Lower leg skin (tissue), 4 donors: Measurements from ENCODE around the gene CHPF2. TPM values are rescaled to one million over a fixed set of nuclear protein-coding genes. Genes with fewer than 3 reads are reported as not detected.

ENCODE experiments used
- DNase-seq, 2 donors: peaks; one replicate each; pipeline ENCODE4 v3.0.0-alpha.2; 2019; ENCODE audit warnings: low spot score in 2 of 2
- H3K4me3 ChIP-seq: fragments of 200-600 bp; sonication (generic); 2 replicates; pipeline ENCODE4 v1.5.1; 2017; ENCODE audit warnings: mild to moderate bottlenecking, low read depth; ENCODE audit not compliant: poor library complexity, severe bottlenecking
- CTCF ChIP-seq, 3 donors: fragments of 450-650 bp; IDR thresholded peaks; one replicate each; pipeline ENCODE4 v1.5.1; 2016; ENCODE audit warnings: antibody characterized with exemption in 3 of 3, mild to moderate bottlenecking in 3 of 3, moderate library complexity in 2 of 3
- POLR2A ChIP-seq, 2 donors: fragments of 450-650 bp; IDR thresholded peaks; one replicate each; pipeline ENCODE4 v1.6.1; 2016 to 2017; ENCODE audit warnings: antibody characterized with exemption in 2 of 2, mild to moderate bottlenecking in 1 of 2, moderate library complexity in 1 of 2
- WGBS, 2 donors: methylation state at CpG; one replicate each; pipeline ENCODE4 v1.1.5; 2018; 5-methylcytosine and 5-hydroxymethylcytosine counted together
- intact Hi-C: fragments of 100-400 bp; cut with DNase I; formaldehyde crosslinking; loops from one replicate; pipeline ENCODE4 v1.15.0; 2023; ENCODE audit warnings: low total_unique reads
- total RNA-seq, 4 donors: library from RNA; depleted of rRNA; stranded (reverse); fragments of >200 nt; gene quantifications; one replicate each; pipeline ENCODE4 v1.1.0, GENCODE V29; 2016

Gene CHPF2
- total RNA-seq, 4 donors from 2014 or later, result 15.4 to 32.2 (median 26.7) TPM

- H3K4me3 ChIP-seq, result no peak overlapping the region
- no peak for DNase-seq
- intact Hi-C loops, result no loop called here
- TF ChIP-seq CTCF (IDR thresholded peaks at IDR 0.05) (no peak), POLR2A (IDR thresholded peaks at IDR 0.05) (no peak)
- 94 to 96% methylated on average over 9 of the region's 9 CpGs for WGBS, 2 donors
These were observed 29.4 kb upstream of the CHPF2 start for GRCh38 chr7:151202836-151203235.

- WGBS, 2 donors, result 75 to 76% methylated on average over 19 to 39 of the region's 48 CpGs
- TF ChIP-seq POLR2A (IDR thresholded peaks at IDR 0.05) (no peak), CTCF (IDR thresholded peaks at IDR 0.05) (no peak)
These were observed 27.8 kb upstream of the CHPF2 start for GRCh38 chr7:151204383-151205032.

GRCh38 chr7:151205730-151206129, 26.6 kb upstream of the CHPF2 start:
- intact Hi-C loops, result no loop called here
- 66 to 68% methylated on average over 6 of the region's 6 CpGs for WGBS, 2 donors
- no peak overlapping the region for H3K4me3 ChIP-seq
- TF ChIP-seq CTCF (IDR thresholded peaks at IDR 0.05) (no peak), POLR2A (IDR thresholded peaks at IDR 0.05) (no peak)
- no peak for DNase-seq

More at GRCh38 chr7:151204383-151205032, 27.8 kb upstream of the CHPF2 start:
- DNase-seq, result no peak
- intact Hi-C loops, result no loop called here
- no peak overlapping the region for H3K4me3 ChIP-seq

GRCh38 chr7:151206914-151207313, 25.4 kb upstream of the CHPF2 start:
- TF ChIP-seq CTCF (IDR thresholded peaks at IDR 0.05) (no peak), POLR2A (IDR thresholded peaks at IDR 0.05) (no peak)
- 50 to 53% methylated on average over 9 of the region's 9 CpGs for WGBS, 2 donors
- intact Hi-C loops, result no loop called here
- no peak for DNase-seq
- H3K4me3 ChIP-seq, result no peak overlapping the region

- WGBS, 2 donors, result 60 to 68% methylated on average over 9 of the region's 9 CpGs
- intact Hi-C loops, result no loop called here
- no peak overlapping the region for H3K4me3 ChIP-seq
- TF ChIP-seq CTCF (IDR thresholded peaks at IDR 0.05), result no peak
- TF ChIP-seq POLR2A (IDR thresholded peaks at IDR 0.05), result no peak
- no peak for DNase-seq
These were observed 25.0 kb upstream of the CHPF2 start for GRCh38 chr7:151207315-151207714.

- WGBS, 2 donors, result 68 to 72% methylated on average over 8 to 12 of the region's 12 CpGs
- no peak for TF ChIP-seq CTCF (IDR thresholded peaks at IDR 0.05)
- TF ChIP-seq POLR2A (IDR thresholded peaks at IDR 0.05), result no peak
- intact Hi-C loops, result no loop called here
- no peak for DNase-seq
- no peak overlapping the region for H3K4me3 ChIP-seq
These were observed 24.5 kb upstream of the CHPF2 start for GRCh38 chr7:151207804-151208203.
